ENCODE data around the gene TIPRL.

TIPRL gene

GRCh38 chr1:168213349-168213748 lies 34.6 kb downstream of the TIPRL start:
- no peak for DNase-seq (ENCODE audit: low read depth, low spot score)

DNA sequence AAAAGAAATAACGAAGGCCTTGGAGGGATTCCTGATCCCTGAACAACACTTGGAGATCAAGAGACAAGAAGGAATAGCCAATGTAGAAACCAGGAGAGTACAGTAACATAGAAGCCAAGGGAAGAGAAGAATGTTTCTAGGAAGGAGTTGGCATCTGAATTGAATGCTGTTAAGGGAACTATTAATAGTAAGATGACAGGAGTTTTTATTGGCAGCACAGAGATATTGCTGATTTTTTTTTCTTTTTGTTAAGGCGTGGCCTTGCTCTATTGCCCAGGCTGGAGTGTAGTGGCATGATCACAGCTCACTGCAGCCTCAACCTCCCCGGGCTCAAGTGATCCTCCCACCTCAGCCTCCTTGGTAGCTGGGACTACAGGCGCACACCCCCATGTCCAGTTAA lies 37.4 kb downstream of the TIPRL start:
- DNase-seq (ENCODE audit: low read depth, low spot score): no peak

GRCh38 chr1:168217664-168218063 lies 38.9 kb downstream of the TIPRL start:
- DNase-seq (ENCODE audit: low read depth, low spot score): no peak

DNA sequence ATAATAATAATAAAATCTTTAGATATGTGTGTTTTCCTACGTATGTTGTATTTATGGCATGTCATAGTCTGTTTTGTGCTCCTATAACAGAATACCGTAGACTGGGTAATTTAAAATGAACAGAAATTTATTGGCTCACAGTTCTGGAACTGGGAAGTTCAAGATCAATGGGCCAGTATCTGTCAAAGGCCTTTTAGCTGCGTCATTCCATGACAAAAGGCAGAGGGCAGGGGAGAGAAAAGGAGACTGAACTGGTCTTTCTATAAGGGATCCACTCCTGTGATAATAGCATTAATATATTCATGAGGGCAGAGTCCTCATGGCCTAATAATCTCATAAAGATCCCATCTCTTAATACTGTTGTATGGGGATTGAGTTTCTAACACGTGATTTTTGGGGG lies 39.9 kb downstream of the TIPRL start:
- no peak for DNase-seq (ENCODE audit: low read depth, low spot score)

- DNase-seq (ENCODE audit: low read depth, low spot score): no peak
Observed at GRCh38 chr1:168220470-168220871, 41.7 kb downstream of the TIPRL start.

GRCh38 chr1:168221275-168221674 lies 42.5 kb downstream of the TIPRL start:
- no peak for DNase-seq (ENCODE audit: low read depth, low spot score)

DNA sequence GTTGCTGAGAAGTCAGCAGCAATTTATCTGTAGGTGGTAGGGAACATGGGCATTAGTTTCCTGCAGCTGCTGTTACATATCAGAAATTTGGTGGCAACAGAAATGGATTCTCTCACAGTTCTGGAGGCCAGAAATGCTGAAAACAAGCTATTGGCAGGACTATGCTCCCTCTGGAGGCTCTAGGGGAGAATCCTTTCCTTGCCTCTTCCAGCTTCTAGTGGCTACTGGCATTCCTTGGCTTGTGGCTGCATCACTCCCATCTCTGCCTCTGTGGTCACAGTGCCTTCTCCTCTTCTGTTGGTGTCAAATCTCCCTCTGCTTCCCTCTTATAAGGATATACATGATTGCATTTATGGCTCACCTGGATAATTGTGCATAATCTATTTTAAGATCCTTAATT lies 44.5 kb downstream of the TIPRL start:
- DNase-seq (ENCODE audit: low read depth, low spot score): no peak

DNA sequence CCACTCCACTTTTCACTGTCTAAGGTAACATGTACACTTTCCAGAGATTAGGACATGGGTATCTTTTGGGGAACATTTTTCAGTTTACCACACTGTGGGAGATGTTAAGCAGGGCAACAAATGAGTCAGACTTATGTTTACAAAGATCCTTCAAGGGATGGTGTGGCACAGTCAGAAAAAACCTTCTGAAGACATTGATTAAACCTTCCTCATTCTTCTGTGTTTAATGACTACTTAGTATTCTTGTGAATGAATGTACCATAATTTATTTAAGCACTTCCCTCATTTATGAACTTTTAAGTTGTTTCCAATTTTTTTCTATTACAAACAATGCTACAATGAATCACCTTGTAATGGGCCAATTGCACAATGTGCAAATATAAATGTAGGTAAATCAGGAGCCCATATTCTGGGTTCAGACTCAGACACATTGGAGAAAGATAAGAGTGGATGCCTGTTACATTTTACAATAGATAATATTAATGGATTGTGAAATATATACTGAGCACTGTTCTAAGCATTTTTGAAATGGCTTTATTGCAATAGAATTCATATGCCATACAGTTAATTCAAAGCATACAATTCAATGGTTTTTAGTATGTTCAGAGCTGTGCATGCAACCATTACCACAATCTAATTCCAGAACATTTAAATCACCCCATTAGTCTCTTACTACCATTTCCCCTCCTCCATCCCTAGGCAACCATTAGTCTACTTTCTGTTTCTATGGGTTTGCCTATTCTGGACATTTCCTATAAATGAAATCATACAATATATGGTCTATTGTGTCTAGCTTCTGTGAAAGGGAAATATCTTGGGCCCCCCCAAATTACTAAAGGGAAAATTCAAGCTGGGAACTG lies 45.1 kb downstream of the TIPRL start:
- no peak for DNase-seq (ENCODE audit: low read depth, low spot score)

GRCh38 chr1:168224991-168225390 lies 46.2 kb downstream of the TIPRL start:
- DNase-seq (ENCODE audit: low read depth, low spot score): no peak

DNA sequence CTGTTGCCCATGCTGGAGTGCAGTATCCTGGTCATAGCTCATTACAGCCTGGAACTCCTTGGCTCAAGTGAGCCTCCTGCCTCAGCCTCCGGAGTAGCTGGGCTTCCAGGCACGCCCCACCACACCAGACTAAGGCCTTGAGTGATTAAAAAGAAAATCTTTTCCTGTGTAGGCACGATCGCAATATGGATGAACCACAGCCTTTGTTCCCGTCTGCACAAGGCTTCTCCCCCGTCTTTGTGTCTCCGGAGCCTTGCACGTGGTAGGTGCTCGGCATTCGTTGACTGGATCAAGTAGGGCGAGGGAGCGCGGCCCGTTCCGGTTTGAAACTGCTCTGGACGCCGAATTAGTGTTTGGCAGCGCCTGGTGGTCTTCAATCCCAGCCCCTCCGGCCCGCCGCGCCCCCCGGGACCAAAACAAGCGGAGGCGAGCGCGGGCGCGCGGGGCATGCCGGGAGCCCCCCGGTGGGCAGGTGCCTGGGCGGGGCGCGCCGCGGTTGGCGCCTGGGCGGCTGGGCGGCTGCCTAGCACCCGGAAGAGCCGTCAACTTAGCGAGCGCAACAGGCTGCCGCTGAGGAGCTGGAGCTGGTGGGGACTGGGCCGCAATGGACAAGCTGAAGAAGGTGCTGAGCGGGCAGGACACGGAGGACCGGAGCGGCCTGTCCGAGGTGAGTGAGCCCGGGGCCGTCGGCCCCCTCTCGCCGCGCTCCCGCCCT lies 46.9 kb downstream of the TIPRL start, which contains the start of gene SFT2D2:
TSS of gene SFT2D2 (plus strand) at position 529 of the 715 bp plus-strand sequence. CDS start at position 605, 76 bp downstream.
- DNase-seq (ENCODE audit: low read depth, low spot score): peak; percentile 84

GRCh38 chr1:168227620-168228019 lies 48.9 kb downstream of the TIPRL start:
- DNase-seq (ENCODE audit: low read depth, low spot score): no peak

DNA sequence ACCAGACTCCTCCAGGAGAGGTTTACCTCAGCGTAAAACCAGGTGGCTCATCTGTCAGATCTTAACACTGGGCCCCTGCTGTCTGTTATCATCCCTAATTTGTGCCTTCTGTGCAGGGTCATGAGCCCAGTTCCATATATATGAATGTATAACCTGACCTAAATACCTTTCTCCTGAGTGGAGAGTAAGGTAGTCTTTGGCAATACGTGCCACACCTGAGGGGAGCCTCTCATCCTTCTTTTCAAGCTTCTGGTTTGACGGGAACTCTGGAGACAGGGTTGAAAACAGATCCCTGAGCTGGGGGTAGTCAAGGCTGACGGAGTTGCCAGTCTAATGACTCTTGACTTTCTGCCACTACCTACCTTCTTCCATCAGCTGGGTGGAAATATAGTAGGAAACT lies 51.1 kb downstream of the TIPRL start:
- no peak for DNase-seq (ENCODE audit: low read depth, low spot score)

- no peak for DNase-seq (ENCODE audit: low read depth, low spot score)
Observed at GRCh38 chr1:168230709-168231108, 51.9 kb downstream of the TIPRL start.

GRCh38 chr1:168234846-168235547 lies 56.2 kb downstream of the TIPRL start:
- peak; percentile 62 for DNase-seq (ENCODE audit: low read depth, low spot score)

DNA sequence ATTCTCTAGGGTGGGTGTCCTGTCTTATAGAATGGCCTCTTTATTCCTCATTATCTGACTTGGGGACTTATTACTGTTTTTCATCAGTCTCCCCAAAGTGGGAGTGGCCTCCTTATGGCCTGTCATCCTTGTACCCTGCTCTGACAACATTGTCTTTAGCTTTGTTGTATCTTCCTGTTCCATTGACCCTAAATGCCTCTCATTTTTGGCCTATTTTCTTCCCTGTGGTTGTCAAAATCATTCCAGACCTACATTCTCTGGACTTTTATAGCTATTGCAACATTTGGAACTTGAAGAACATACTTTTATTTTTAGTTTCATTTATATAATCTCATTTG lies 56.8 kb downstream of the TIPRL start:
- DNase-seq (ENCODE audit: low read depth, low spot score): no peak

DNA sequence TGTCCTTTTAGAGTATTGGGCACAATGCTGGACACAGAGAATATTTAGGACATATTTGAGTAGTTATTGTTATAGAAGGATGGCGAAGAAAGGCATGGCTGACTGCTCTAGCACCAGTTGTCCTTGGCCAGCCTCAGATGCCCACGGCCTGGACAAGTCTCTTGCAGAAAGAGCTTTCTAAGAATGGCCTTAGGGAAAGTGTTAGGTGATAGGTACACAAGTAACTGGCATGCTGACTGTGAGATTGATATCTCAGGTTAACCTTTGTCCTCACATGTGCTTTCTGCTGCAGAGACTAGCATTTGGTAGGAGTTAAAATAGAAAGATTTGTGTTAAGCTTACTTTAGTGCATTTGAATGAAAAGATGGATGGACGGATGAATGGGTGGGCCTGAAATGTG lies 57.2 kb downstream of the TIPRL start:
- no peak for DNase-seq (ENCODE audit: low read depth, low spot score)

DNA sequence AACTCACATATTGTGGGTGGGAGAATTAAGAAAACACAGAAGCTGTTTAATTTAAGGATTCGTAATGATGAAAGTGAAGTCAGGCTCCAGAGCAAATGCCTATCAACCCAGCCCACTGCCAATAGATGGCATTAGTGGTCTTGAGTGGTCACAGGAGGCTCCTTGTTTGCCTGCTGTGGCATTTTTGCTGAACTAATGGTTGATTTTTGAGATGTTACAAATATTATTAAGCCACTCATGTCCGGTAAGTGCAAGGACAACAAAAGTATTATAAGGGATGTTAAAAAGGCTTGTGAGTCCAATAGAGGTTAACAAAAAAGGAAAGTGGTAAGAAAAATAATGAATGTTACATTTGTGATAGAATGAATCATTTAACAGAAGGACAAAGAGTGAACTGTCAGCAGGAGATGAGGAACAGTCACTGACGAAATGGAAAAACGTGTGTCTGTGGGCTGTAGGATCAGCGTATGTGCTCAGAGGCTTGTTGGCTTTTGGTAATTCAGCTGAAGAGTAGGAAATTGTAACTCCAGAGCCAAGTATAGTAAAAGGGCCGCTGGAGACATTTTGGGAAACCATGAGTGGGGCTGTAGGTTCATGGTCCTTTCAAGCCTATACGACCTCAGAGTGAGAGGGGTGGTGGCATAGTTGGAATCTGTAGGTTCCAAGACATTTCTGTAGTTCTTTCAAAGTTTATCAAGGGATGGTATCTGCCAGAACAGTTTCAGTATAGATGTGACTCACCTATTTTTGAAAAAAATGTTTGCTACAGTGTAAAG lies 58.3 kb downstream of the TIPRL start:
- DNase-seq (ENCODE audit: low read depth, low spot score): no peak

DNA sequence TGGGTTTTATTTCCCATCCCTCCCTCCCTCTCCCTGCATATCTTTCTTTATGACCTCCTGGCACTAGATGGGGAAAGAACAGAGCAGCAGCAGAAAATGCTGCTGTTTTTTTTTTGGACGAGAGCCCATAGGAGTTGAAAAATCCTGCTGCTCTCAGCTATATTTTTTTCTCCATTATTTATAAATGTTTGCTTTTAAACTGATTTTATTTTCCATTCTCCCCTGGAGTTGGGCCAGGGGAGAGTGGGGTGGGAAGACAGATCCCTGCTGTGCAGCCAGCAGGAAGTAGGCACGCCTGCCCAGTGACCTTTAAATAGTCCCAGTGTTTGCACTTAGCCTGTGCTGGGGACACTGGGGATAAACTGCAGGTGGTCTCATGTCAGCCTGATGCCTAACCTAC lies 64.4 kb downstream of the TIPRL start:
- no peak for DNase-seq (ENCODE audit: low read depth, low spot score)

DNA sequence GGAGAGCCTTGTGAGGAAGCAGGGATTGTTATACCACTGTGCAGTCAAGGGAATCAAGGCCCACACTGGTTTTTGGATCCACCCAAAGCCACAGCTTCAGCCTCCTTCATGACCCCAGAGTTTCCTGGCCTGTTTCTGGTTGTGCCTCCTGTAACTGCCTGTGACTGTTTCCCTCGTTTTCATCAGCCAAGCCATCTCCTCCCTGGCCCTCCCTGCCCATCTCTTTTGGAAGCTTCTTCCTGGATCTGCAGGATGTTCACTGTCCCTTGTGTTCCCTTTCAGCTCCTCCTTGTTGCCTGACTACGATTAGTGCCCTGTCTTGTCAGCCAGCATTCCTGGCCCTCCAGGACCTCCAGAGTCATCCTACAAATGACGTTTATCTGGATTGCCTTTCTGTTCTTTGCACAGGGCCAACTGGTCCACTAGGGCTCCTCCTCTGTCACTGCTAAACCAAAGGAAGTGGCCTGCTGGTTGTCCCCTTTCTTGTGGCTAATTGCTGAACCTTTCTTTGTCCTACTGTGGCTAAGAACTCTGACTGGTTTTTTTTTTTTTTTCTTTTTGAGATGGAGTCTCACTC lies 65.0 kb downstream of the TIPRL start:
- DNase-seq (ENCODE audit: low read depth, low spot score): peak; percentile 60

DNA sequence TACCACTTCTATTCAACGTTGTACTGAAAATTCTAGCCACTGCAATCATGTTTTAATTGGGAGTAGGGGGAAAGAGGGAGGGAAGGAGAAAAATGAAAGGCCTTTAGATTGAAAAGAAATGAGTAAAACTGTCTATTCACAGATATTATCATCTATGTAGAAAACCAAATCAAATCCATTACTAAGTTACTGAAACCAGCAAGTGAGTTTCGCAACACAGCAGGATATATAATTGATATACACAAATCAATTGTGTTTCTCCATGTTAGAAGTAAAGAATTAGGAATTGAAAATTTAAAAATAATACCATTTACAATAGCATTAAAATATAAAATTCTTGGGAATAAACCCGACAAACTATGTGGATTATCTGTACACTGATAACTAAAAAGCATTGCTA lies 66.3 kb downstream of the TIPRL start:
- DNase-seq (ENCODE audit: low read depth, low spot score): no peak

GRCh38 chr1:168246506-168246905 lies 67.7 kb downstream of the TIPRL start:
- DNase-seq (ENCODE audit: low read depth, low spot score): no peak

Data from ELF-1 (cell line).